Thyroid gland (tissue), 4 donors: ENCODE measurements around the gene RASA3. TPM values are rescaled to one million over a fixed set of nuclear protein-coding genes. Genes with fewer than 3 reads are reported as not detected.

Experiments used
- DNase-seq, 2 donors: peaks; one replicate each; pipeline ENCODE4 v3.0.0-alpha.2; 2019
- H3K27ac ChIP-seq, 3 donors: fragments of 200-600 bp; sonication (generic); 1 replicate in 2 of 3; 2 replicates in 1 of 3; pipeline ENCODE4 v1.5.1; 2016 to 2019; ENCODE audit warnings: mild to moderate bottlenecking in 1 of 3, moderate library complexity in 1 of 3
- H3K27me3 ChIP-seq: fragments of 200-600 bp; sonication (generic); one replicate; pipeline ENCODE4 v1.5.1; 2019
- H3K36me3 ChIP-seq, 2 donors: fragments of 200-600 bp; sonication (generic); one replicate each; pipeline ENCODE4 v1.5.1; 2016 to 2019
- H3K4me1 ChIP-seq, 2 donors: fragments of 200-600 bp; sonication (generic); one replicate each; pipeline ENCODE4 v1.5.1; 2017 to 2019
- H3K4me3 ChIP-seq, 3 donors: fragments of 200-600 bp; sonication (generic); replicated peaks in 1 of 3; 1 replicate in 2 of 3; 2 replicates in 1 of 3; pipeline ENCODE4 v1.5.1; 2016; ENCODE audit warnings: mild to moderate bottlenecking in 1 of 3
- H3K9me3 ChIP-seq: fragments of 200-600 bp; sonication (generic); one replicate; pipeline ENCODE4 v1.5.1; 2017
- POLR2A ChIP-seq, 2 donors: fragments of 450-650 bp; IDR thresholded peaks; one replicate each; pipeline ENCODE4 v1.6.1; 2017; ENCODE audit warnings: antibody characterized with exemption in 2 of 2, mild to moderate bottlenecking in 2 of 2, moderate library complexity in 1 of 2
- WGBS, 2 donors: methylation state at CpG; one replicate each; pipeline ENCODE4 v1.1.5; 2017; 5-methylcytosine and 5-hydroxymethylcytosine counted together
- intact Hi-C: fragments of 100-400 bp; cut with DNase I; formaldehyde crosslinking; loops from one replicate; pipeline ENCODE4 v1.15.1; 2023
- total RNA-seq, 4 donors: library from RNA; depleted of rRNA; stranded (reverse); fragments of >200 nt; gene quantifications; one replicate each; pipeline ENCODE4 v1.2.3, GENCODE V29; 2016
- TF ChIP-seq, protein P1 (sequence below), 6 experiments: fragments of 200-600 bp in 3 of 6; fragments of 450-650 bp in 3 of 6; sonication (generic) in 3 of 6; IDR thresholded peaks; one replicate each; pipeline ENCODE4 v1.5.1; 2016 to 2019; ENCODE audit warnings: antibody characterized with exemption in 6 of 6, mild to moderate bottlenecking in 2 of 6, inconsistent platforms in 1 of 6, moderate library complexity in 1 of 6

The RASA3 gene
- total RNA-seq, 4 donors from 2014 or later: 22.3 to 32.3 (median 25.5) TPM

DNA sequence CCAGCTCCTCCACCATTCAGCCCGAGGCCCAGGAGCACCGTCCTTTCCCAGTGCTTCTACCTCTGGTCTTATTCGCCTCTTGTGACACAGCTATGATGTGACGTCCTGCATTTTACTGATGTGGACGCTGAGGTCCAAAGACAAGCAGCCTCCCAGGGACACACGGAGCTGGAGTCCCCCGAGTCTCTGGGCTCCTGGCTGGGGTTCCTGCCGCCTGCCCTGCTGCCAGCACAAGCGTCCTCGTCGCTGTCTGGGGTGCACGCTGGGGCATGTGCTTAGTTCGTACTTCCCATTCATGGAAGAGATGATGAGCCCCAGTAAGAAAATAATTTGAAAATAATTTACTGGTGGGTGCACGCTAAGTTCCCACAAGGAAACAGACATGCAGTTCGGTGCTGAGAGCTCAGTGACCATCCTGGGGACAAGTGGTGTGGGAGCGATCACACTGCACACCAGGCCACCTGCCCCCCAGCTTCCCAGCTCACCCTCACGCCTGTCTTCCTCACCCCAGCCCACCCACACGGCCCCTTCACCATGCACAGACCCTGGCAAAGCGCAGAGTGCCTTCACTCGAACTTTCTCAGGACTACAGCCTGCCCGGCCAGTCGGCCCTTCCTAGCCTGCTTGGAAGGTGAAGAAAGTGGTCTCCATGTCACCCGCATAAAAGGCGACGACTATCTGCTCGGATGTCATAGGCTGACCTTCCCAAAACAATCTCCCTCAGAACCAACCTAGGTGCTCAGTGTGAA, 32.4 kb upstream of the RASA3 start:
- no peak overlapping the region for H3K4me3 ChIP-seq
- no peaks in the 10 kb centered on the region for H3K9me3 ChIP-seq
- no peak overlapping the region for H3K27ac ChIP-seq
- H3K36me3 ChIP-seq: no peaks in the 10 kb centered on the region
- intact Hi-C loops: no loop called here
- DNase-seq: no peak
- 89 to 91% methylated on average over 26 of the region's 26 CpGs for WGBS, 2 donors
- no peak for TF ChIP-seq POLR2A (IDR thresholded peaks at IDR 0.05)
- TF ChIP-seq, protein P1, sequence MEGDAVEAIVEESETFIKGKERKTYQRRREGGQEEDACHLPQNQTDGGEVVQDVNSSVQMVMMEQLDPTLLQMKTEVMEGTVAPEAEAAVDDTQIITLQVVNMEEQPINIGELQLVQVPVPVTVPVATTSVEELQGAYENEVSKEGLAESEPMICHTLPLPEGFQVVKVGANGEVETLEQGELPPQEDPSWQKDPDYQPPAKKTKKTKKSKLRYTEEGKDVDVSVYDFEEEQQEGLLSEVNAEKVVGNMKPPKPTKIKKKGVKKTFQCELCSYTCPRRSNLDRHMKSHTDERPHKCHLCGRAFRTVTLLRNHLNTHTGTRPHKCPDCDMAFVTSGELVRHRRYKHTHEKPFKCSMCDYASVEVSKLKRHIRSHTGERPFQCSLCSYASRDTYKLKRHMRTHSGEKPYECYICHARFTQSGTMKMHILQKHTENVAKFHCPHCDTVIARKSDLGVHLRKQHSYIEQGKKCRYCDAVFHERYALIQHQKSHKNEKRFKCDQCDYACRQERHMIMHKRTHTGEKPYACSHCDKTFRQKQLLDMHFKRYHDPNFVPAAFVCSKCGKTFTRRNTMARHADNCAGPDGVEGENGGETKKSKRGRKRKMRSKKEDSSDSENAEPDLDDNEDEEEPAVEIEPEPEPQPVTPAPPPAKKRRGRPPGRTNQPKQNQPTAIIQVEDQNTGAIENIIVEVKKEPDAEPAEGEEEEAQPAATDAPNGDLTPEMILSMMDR (IDR thresholded peaks at IDR 0.05): no peak
- no peaks in the 10 kb centered on the region for H3K27me3 ChIP-seq
- peaks cover 0 to 7% of the 10 kb centered on the region in 2 donors for H3K4me1 ChIP-seq

DNA sequence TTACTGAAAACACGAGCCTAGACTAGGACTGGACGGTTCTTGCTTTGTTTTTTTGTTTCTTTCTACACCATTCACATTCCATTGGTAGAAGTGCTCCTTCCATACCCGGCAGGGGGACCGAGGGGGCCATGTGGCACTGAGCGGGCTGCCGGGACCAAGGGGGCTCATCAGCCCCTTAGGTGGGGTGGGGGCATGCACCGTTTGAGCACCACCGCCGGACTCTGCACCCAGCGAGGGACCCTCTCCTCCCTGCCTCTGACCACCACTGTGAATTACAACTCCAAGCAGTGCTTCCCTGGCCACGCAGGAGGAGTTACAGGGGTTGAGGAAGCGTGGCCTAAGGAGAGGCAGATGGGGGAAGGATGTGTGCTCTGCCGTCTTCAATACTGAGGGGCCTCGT, 31.6 kb upstream of the RASA3 start:
- no peak overlapping the region for H3K27ac ChIP-seq
- no peak for DNase-seq
- TF ChIP-seq, protein P1 (IDR thresholded peaks at IDR 0.05): no peak
- TF ChIP-seq POLR2A (IDR thresholded peaks at IDR 0.05): no peak
- H3K4me3 ChIP-seq: no peak overlapping the region
- WGBS, 2 donors: 68 to 73% methylated on average over 13 to 14 of the region's 14 CpGs
- H3K27me3 ChIP-seq: no peaks in the 10 kb centered on the region
- H3K4me1 ChIP-seq: peaks cover 0 to 7% of the 10 kb centered on the region in 2 donors
- H3K36me3 ChIP-seq: no peaks in the 10 kb centered on the region
- H3K9me3 ChIP-seq: no peaks in the 10 kb centered on the region
- intact Hi-C loops: no loop called here

DNA sequence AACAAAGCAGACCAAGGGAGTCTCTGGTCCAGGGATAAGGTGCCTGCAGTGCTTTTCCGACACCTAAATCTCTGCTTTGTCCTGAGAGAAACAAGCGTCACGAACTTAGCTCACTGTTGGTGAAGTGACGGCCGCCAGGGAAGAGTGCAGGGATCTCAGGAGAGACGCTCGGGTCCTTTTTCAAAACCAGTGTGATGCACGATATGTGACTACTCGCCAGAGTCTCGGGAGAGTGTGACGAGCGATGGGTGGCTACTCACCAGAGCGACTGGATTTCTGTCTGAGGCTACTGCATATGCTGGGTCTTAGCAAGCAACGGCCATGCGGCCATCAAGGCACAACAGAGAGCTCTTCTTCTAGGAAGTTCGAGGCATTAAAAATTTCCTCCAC, 30.1 kb upstream of the RASA3 start:
- Histone ChIP-seq H3K9me3 (no peaks in the 10 kb centered on the region), H3K27me3 (no peaks in the 10 kb centered on the region), H3K27ac (no peak overlapping the region), H3K4me1 (peaks cover 0 to 7% of the 10 kb centered on the region in 2 donors), H3K4me3 (no peak overlapping the region), H3K36me3 (no peaks in the 10 kb centered on the region)
- intact Hi-C loops: no loop called here
- TF ChIP-seq, protein P1 (IDR thresholded peaks at IDR 0.05): no peak
- no peak for TF ChIP-seq POLR2A (IDR thresholded peaks at IDR 0.05)
- DNase-seq: no peak
- WGBS, 2 donors: 76 to 81% methylated on average over 16 of the region's 16 CpGs

DNA sequence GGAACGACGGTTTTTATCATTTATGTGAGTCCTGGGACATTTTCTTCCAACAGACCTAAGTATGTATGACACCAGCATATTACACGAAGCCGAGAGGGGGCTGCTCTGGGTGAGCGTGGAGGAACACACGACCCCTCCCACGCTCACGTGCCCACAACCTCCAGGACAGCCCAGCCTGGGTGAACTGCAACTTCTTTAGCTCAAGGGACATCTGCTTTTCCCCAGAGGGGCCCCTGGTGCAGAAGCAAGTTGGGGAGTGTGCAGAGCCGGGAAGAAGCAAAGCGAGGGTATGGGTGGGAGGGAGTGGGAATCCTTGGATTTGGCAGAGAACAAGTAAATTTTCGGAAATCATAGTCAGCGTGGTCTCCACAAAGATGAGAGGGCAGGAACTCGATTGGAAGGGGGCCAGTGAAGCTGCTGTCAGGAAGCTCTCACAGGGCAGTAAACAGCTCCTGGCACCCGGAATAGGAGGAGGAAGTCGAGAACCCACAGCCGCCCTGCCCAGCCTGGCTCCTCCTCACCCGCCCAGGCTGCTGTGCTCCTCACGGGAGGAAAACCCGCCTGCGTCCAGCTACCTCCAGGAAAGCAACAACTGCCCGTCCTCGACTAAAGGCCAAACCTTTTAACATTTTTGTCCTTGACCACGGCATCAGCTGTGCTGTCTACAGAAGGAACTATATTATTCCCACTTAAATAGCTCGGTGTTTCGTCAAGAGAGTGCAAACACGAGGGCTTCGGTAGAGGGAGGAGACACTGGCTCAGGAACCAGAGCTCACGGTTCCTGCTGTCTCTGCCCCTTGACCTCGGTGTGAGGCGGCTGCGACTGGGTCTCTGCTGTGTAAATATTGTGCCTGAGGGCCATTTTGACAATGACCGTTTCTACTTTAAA, 29.5 kb upstream of the RASA3 start:
- DNase-seq: peak in 1 of 2 donors; percentile 25
- no peaks in the 10 kb centered on the region for H3K27me3 ChIP-seq
- 38 to 42% methylated on average over 21 to 32 of the region's 32 CpGs for WGBS, 2 donors
- no peak for TF ChIP-seq POLR2A (IDR thresholded peaks at IDR 0.05)
- TF ChIP-seq, protein P1 (IDR thresholded peaks at IDR 0.05): no peak
- no peak overlapping the region for H3K27ac ChIP-seq
- no peak overlapping the region for H3K4me3 ChIP-seq
- H3K9me3 ChIP-seq: no peaks in the 10 kb centered on the region
- intact Hi-C loops: no loop called here
- peaks cover 0 to 7% of the 10 kb centered on the region in 2 donors for H3K4me1 ChIP-seq
- no peaks in the 10 kb centered on the region for H3K36me3 ChIP-seq
